SKM-1 (cell line): ENCODE data around the gene TCF23.
"Not testable (repeated sequence)": the region's sequence is repeated elsewhere in the genome, so short reads cannot be mapped to it uniquely, and the experiment has no call there.

Source experiments
- DNase-seq: peaks from one replicate; lab custom pipeline; 2025; ENCODE audit not compliant: unreplicated experiment; lab: John Stamatoyannopoulos, UW

Gene TCF23

GRCh38 chr2:27148801-27149439 lies at the start of gene TCF23:
Gene TCF23, plus strand, starts transcription at chr2:27149004. Its CDS starts 130 bp downstream, at chr2:27149134.
- DNase-seq = no peak

GRCh38 chr2:27099334-27099955 lies 49.4 kb upstream of the TCF23 start:
- no peak for DNase-seq

GRCh38 chr2:27100036-27100435 lies 48.8 kb upstream of the TCF23 start:
- no peak for DNase-seq

- DNase-seq = no peak
Measured at GRCh38 chr2:27102329-27102728, 46.5 kb upstream of the TCF23 start.

- DNase-seq = no peak
Measured at GRCh38 chr2:27105981-27106380, 42.8 kb upstream of the TCF23 start.

GRCh38 chr2:27108221-27108620 lies 40.6 kb upstream of the TCF23 start:
- no peak for DNase-seq

GRCh38 chr2:27109083-27109482 lies 39.7 kb upstream of the TCF23 start:
- no peak for DNase-seq

GRCh38 chr2:27110603-27111352 lies 38.0 kb upstream of the TCF23 start:
- DNase-seq = not testable (repeated sequence)

GRCh38 chr2:27111392-27112078 lies 37.3 kb upstream of the TCF23 start:
- not testable (repeated sequence) for DNase-seq

GRCh38 chr2:27115519-27115918 lies 33.3 kb upstream of the TCF23 start:
- DNase-seq = no peak

GRCh38 chr2:27117995-27118524 lies 30.7 kb upstream of the TCF23 start:
- no peak for DNase-seq

- DNase-seq = no peak
Measured at GRCh38 chr2:27118525-27119329, 30.1 kb upstream of the TCF23 start, which contains the start of gene CGREF1. Gene CGREF1, minus strand, starts transcription at chr2:27119128. Its CDS starts 14,762 bp downstream, at chr2:27104366.

GRCh38 chr2:27119330-27119670 lies 29.5 kb upstream of the TCF23 start:
- not testable (repeated sequence) for DNase-seq

GRCh38 chr2:27121906-27122305 lies 26.9 kb upstream of the TCF23 start:
- DNase-seq = no peak

- no peak for DNase-seq
Measured at GRCh38 chr2:27122791-27123190, 26.0 kb upstream of the TCF23 start.

- DNase-seq = peak; percentile 48
Measured at GRCh38 chr2:27123302-27124150, 25.3 kb upstream of the TCF23 start, which contains the start of gene ABHD1. Gene ABHD1, plus strand, starts transcription at chr2:27123815. Its CDS starts 134 bp downstream, at chr2:27123949.

- DNase-seq = no peak
Measured at GRCh38 chr2:27125104-27125503, 23.7 kb upstream of the TCF23 start.

- DNase-seq = no peak
Measured at GRCh38 chr2:27126252-27126710, 22.5 kb upstream of the TCF23 start.
